GM18498 (cell line): Measurements from ENCODE around the gene RAB11FIP2.

ENCODE experiments used
- ATAC-seq: cut with Tn5 transposase; IDR thresholded peaks from one replicate; pipeline ENCODE4 v1.9.1; 2021; ENCODE audit warnings: mild to moderate bottlenecking, moderate library complexity; ENCODE audit not compliant: unreplicated experiment

The RAB11FIP2 gene

GRCh38 chr10:117983961-117984360, 62.8 kb downstream of the RAB11FIP2 start:
- no peak for ATAC-seq

DNA sequence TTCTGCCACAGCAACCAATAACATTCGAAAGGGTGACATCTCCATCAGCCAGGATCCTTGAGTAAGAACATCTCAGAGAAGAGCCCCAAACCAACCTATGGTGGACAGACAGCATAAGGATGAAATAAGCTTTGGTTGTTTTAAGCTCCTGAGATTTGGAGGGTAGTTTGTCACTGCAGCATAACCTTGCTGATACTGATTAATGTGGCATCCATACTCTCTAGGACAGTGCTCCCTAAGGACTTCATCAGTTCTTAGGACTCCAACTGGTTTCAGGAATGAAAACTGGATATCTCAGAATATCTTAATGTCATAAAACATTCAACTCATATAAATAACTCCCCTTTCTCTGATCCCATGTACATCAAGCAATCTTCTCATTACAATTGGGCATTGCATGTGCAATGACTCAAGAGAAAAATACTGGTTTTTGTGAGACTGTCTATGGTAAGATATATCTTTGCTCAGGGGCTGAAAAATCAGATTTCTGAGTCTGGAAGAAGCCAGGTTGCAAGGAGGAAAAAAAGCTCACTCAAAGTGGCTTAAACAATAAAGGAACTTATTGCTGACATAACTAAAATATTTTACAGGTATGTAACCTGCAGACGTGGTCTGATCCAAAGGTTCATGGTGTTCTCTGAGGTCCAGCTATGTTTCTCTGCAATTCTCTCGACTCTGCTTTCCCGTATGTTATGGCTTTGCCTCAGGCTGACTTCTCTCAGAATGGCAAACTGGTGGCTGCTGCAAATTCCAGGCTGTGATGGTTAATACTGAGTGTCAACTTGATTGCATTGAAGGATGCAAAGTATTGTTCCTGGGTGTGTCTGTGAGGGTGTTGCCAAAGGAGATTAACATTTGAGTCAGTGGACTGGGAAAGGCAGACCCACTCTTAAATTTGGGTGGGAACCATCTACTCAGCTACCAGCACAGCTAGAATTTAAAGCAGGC, 65.7 kb downstream of the RAB11FIP2 start:
- ATAC-seq, result no peak

GRCh38 chr10:117980216-117980615, 66.5 kb downstream of the RAB11FIP2 start:
- ATAC-seq, result no peak

DNA sequence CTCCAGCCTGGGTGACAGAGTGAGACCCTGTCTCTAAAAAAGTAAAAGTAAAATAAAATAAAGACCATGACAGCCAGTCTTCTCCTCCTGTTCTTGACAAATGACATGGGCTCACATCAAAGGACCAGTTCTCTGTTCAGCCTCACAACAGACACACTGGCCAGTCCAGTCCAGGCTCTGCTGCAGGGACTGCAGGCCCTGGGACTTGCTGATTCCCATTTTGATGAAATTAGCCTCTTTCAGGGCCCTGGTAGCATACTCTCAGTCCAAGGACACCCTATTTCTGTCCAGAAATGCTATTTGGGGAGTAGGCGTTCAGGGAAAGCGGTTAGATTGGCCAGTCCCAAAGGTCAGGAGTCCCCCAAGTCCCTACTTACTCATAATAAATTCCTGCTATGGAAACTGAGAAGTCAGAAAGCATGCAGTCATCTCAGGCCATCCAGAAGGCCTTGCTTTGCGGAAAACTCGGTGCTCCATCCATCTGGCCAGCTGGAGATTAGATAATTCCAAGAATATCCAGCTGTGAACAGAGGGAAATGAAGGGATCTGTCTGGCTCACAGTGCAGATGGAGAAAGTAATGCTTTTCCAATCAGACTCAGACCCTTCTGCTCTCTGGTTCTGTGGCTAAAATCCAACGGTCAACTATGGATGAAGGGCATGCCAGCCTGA, 74.4 kb downstream of the RAB11FIP2 start:
- no peak for ATAC-seq

DNA sequence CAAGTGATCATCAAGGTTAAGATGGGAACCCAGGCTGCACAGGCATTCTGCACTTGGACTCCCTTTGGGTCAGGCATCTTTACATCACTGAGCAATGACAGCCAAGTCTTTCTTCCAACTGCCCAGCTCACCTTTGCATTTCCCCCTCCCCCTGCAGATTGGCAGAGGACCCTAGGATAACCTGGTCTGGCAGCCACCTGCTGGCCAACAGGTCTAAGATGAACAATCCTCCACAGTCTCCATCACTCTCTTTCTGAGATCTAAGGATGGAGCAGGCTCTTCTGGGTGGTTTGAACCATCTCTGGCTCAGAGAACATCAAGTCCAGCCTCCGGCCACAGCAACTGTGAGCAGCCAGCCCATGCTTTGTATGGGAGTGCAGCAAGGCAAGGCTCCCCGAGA, 75.8 kb downstream of the RAB11FIP2 start:
- ATAC-seq, result no peak

- ATAC-seq, result no peak
These were observed 77.1 kb downstream of the RAB11FIP2 start for GRCh38 chr10:117969592-117969991.

DNA sequence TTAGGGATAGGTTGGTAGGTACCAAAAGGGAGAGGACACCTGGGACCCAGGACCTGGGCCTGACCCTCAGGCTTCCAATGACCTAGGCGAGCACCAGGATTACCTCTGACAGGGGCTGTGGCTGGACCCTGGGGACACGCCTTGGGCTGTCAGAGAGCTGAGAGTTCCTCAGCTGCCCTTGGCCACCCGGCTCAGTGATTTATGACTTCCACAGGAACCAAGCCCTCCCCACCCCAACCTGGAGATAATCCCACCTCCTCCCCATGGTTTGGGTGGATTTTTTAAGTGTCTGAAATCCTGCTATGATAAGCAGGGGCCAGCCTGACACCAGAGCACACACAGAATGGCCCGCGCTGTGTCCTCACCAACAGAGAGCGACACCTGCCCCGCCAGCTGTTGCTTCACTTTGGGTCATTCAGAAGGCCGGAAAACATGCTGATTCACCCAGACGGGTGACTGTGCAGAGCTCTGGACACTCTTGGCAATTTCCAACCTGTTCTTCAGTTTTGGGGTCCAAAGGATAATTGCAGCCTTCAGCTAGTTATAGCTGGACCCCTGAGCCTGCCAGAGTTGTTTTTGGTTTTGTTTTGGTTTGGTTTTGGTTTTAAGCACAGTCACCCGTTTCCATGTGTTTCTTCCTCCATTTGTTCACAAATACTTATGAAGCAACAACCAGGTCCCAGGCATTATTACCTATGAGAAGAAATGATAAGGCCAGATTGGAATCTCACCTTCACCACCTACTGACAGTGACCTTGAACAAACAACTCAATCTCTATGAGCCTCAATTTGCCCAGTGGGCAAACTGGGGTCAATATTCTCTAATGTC, 78.2 kb downstream of the RAB11FIP2 start:
- no peak for ATAC-seq

GRCh38 chr10:117967149-117967650, 79.5 kb downstream of the RAB11FIP2 start:
- ATAC-seq, result no peak

DNA sequence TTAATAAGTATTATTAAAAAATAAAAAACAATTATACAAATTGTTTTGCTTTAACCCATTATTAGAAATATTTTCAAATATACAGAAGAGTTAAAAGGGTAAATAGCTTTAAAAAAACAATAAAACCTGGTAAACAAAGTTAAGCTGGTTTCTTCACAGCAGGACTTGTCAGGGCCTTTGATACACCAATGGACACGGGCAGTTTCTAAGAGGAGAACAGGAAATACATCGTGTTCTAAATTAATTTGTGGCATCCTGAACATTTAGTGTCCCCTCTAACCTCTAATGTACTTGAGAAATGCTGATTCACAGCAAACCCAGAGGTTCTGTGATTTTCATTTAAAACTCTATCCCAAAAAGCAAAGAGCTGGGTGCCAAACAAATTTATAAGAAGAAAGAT, 80.8 kb downstream of the RAB11FIP2 start:
- ATAC-seq, result no peak

- ATAC-seq, result no peak
These were observed 82.2 kb downstream of the RAB11FIP2 start for GRCh38 chr10:117964536-117964935.

DNA sequence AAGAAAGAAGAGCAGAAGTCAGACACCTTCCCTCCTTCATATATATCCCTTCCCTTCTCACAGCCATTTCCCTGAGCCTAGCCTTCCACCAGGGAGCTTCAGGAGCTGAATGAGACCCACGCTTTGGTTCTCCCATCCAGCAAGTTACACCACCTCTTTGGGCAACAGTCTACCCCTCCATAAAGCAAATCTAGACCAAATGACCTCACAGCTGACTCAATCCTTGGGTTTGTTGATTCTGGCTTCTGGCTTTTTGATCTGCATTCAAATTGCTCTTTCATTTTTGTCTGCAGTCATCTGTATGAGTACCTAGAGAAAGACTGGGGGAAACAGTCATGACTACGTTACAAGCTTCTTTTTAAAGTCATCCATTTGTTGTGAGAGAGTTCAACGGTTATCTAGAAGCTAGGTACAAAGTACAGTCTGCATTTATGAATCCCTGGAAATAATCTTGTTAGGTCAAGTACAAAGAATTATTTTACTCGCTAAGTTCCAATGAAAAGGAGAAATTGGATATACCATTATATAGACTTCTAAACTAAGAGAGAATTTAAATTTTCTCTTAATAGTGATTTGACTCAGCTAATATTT, 86.3 kb downstream of the RAB11FIP2 start:
- ATAC-seq, result no peak

- ATAC-seq, result no peak
These were observed 89.8 kb downstream of the RAB11FIP2 start for GRCh38 chr10:117956972-117957371.

DNA sequence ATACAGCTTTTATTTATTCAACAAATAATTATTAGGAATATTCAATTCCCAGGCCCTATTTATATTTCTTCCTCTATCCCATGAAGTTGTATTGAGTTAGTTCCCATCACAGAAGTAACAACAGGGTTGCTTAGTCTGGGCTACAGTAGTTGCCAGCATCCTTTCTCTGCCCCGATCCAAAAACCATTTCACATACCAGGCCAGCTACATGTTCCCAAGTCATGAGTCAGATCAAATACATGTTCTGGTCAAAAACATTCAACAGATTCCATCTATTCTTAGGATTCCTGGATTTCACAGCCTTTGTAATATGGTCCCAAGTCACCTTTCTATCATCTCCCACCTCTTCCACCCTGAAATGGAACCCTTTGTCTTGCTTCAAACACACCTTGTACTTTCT, 91.6 kb downstream of the RAB11FIP2 start:
- no peak for ATAC-seq
